Endothelial cell of umbilical vein (primary cell): ENCODE data around the gene FUBP3. TPM values are rescaled to one million over a fixed set of nuclear protein-coding genes. Genes with fewer than 3 reads are reported as not detected.

Experiments
- BruUV-seq: library from RNA; stranded (reverse); fragments of 400-500 nt; replicated peaks from 2 replicates; lab custom pipeline; 2021; lab: Mats Ljungman, UMichigan
- CTCF ChIA-PET: fragments of 300-600, 350-600 bp; sonication (Branson Sonifier 250); formaldehyde crosslinking; loops from one replicate; lab custom pipeline; 2021; ENCODE audit warnings: antibody characterized with exemption, inconsistent platforms; lab: Charles Lee
- POLR2A ChIA-PET: fragments of 300-600, 350-600 bp; sonication (Branson Sonifier 250); formaldehyde crosslinking; loops from one replicate; lab custom pipeline; 2021; ENCODE audit warnings: antibody characterized with exemption, inconsistent platforms; lab: Charles Lee
- DNase-seq: peaks from one replicate; pipeline ENCODE4 v3.0.0-alpha.2; 2011; ENCODE audit warnings: low read depth, low spot score
- FAIRE-seq: peaks from 2 replicates; lab custom pipeline; 2011; peaks lifted over from hg19 to GRCh38; lab: Jason Lieb, UNC
- H2AFZ ChIP-seq: 2 replicates; pipeline ENCODE4 v1.6.0; 2012; ENCODE audit warnings: low read depth, low read length, control low read depth, inconsistent platforms
- H3K27ac ChIP-seq: 2 replicates; pipeline ENCODE4 v1.5.1; 2011; ENCODE audit warnings: low read depth, mild to moderate bottlenecking, control low read depth, low read length, moderate library complexity; ENCODE audit not compliant: insufficient read depth
- H3K27me3 ChIP-seq, 2 experiments: 2 replicates each; pipeline versions ENCODE4 v1.6.0 to v1.6.1; 2011; ENCODE audit warnings: low read length in 2 of 2, mixed read lengths in 1 of 2; ENCODE audit not compliant: control insufficient read depth in 2 of 2, insufficient read depth in 2 of 2
- H3K36me3 ChIP-seq, 2 experiments: 2 replicates in 1 of 2; 3 replicates in 1 of 2; pipeline ENCODE4 v1.5.1; 2011; ENCODE audit warnings: low read length in 2 of 2, mild to moderate bottlenecking in 1 of 2, moderate library complexity in 1 of 2; ENCODE audit not compliant: control insufficient read depth in 2 of 2, insufficient read depth in 2 of 2; ENCODE audit errors: extremely low read depth in 1 of 2
- H3K4me1 ChIP-seq: 3 replicates; pipeline ENCODE4 v1.5.1; 2011; ENCODE audit warnings: mild to moderate bottlenecking, low read length; ENCODE audit not compliant: control insufficient read depth, insufficient read depth; ENCODE audit errors: extremely low read depth
- H3K4me2 ChIP-seq: 2 replicates; pipeline ENCODE4 v1.6.1; 2011; ENCODE audit warnings: low read length, control low read depth, mixed read lengths; ENCODE audit not compliant: insufficient read depth
- H3K4me3 ChIP-seq, 3 experiments: fragments of 200-600 bp in 1 of 3; sonication (generic), shearing (Covaris generic) in 1 of 3; replicated peaks in 1 of 3; 2 replicates each; pipeline ENCODE4 v1.5.1; 2011 to 2016; ENCODE audit warnings: control low read depth in 3 of 3, low read length in 3 of 3, mild to moderate bottlenecking in 2 of 3, inconsistent platforms in 1 of 3, low read depth in 1 of 3, moderate library complexity in 1 of 3; ENCODE audit not compliant: insufficient read depth in 1 of 3
- H3K79me2 ChIP-seq: 2 replicates; pipeline ENCODE4 v1.6.0; 2012; ENCODE audit warnings: low read length, inconsistent platforms; ENCODE audit not compliant: control insufficient read depth, insufficient read depth
- H3K9ac ChIP-seq: replicated peaks from 2 replicates; pipeline ENCODE3; 2011; ENCODE audit warnings: low read length, control low read depth; ENCODE audit not compliant: insufficient read depth; ENCODE audit errors: extremely low read depth
- H3K9me1 ChIP-seq: replicated peaks from 3 replicates; pipeline ENCODE4 v1.6.0; 2011; ENCODE audit warnings: mild to moderate bottlenecking, low read length; ENCODE audit not compliant: control insufficient read depth, insufficient read depth; ENCODE audit errors: extremely low read depth
- H3K9me3 ChIP-seq: replicated peaks from 2 replicates; pipeline ENCODE4 v1.5.1; 2012; ENCODE audit warnings: low read length, inconsistent platforms; ENCODE audit not compliant: control insufficient read depth, insufficient read depth
- H4K20me1 ChIP-seq: replicated peaks from 2 replicates; pipeline ENCODE3; 2011; ENCODE audit warnings: mild to moderate bottlenecking, low read length; ENCODE audit not compliant: control insufficient read depth, insufficient read depth; ENCODE audit errors: extremely low read depth
- CTCF ChIP-seq, 2 donors: IDR thresholded peaks; 1 replicate in 1 of 2; 2 replicates in 1 of 2; pipeline ENCODE4 v1.5.1; 2011; ENCODE audit warnings: low read length in 2 of 2, mild to moderate bottlenecking in 2 of 2, moderate library complexity in 2 of 2, control low read depth in 1 of 2, inconsistent platforms in 1 of 2, low read depth in 1 of 2; ENCODE audit not compliant: insufficient read depth in 1 of 2; ENCODE audit errors: extremely low read depth in 1 of 2
- EZH2 ChIP-seq: IDR thresholded peaks from 2 replicates; pipeline ENCODE4 v1.6.1; 2012; ENCODE audit warnings: borderline replicate concordance, low read depth, mild to moderate bottlenecking, moderate library complexity, low read length, inconsistent platforms; ENCODE audit not compliant: severe bottlenecking
- FOS ChIP-seq: IDR thresholded peaks from 2 replicates; pipeline ENCODE4 v1.6.1; 2011; ENCODE audit warnings: mild to moderate bottlenecking, low read length, moderate library complexity, borderline replicate concordance; ENCODE audit not compliant: insufficient read depth
- GATA2 ChIP-seq: IDR thresholded peaks from 2 replicates; pipeline ENCODE4 v1.7.0; 2011; ENCODE audit warnings: low read depth, mild to moderate bottlenecking, moderate library complexity, mixed read lengths, low read length; ENCODE audit not compliant: insufficient read length, insufficient read depth
- JUN ChIP-seq: IDR thresholded peaks from 2 replicates; pipeline ENCODE4 v1.6.1; 2011; ENCODE audit warnings: borderline replicate concordance, low read depth; ENCODE audit not compliant: insufficient read length, insufficient read depth
- MAX ChIP-seq: IDR thresholded peaks from 2 replicates; pipeline ENCODE4 v1.6.1; 2011; ENCODE audit not compliant: insufficient read depth, insufficient read length
- MYC ChIP-seq: IDR thresholded peaks from one replicate; pipeline ENCODE4 v1.6.1; 2011; ENCODE audit warnings: mild to moderate bottlenecking, low read depth, low read length
- POLR2A ChIP-seq: IDR thresholded peaks from 2 replicates; pipeline ENCODE4 v1.6.1; 2012; ENCODE audit warnings: low read depth, mild to moderate bottlenecking, control low read depth, low read length
- POLR2AphosphoS5 ChIP-seq: IDR thresholded peaks from 2 replicates; pipeline ENCODE4 v1.6.1; 2012; ENCODE audit warnings: low read depth, mild to moderate bottlenecking, control low read depth, low read length, moderate library complexity; ENCODE audit not compliant: insufficient read depth
- dilution Hi-C: fragments of 300-500 bp; cut with MboI; formaldehyde crosslinking; loops from one replicate; pipeline ENCODE4 v1.15.0; 2019; ENCODE audit warnings: low sequenced_read_pairs; ENCODE audit not compliant: extremely low pct_ligation_motif_present
- intact Hi-C: fragments of 100-400 bp; cut with micrococcal nuclease; formaldehyde crosslinking; loops from one replicate; pipeline ENCODE4 v1.10.0; 2022
- polyA plus RNA-seq, 4 experiments: library from polyadenylated mRNA; depleted of rRNA in 3 of 4; stranded (reverse) in 3 of 4; unstranded in 1 of 4; fragments of >200 nt; gene quantifications; 2 replicates each; pipeline versions ENCODE4 v1.2.1 to v1.2.3, GENCODE V29; 2011 to 2012; ENCODE audit warnings: missing spikeins in 1 of 4
- total RNA-seq: library from RNA; stranded (reverse); gene quantifications from 2 replicates; pipeline ENCODE4 v1.2.3, GENCODE V29; 2021

Gene FUBP3
- total and polyA plus RNA-seq, 2 donors (not counting 3 experiments of a cell fraction or from before 2014, with no cell fraction given): 19.4 to 50.9 TPM

- H3K9me1 ChIP-seq: no peaks in the 10 kb centered on the region
- H3K36me3 ChIP-seq: no peaks in the 10 kb centered on the region
- H4K20me1 ChIP-seq: no peaks in the 10 kb centered on the region
- H3K4me2 ChIP-seq: no peak overlapping the region
- ChIA-PET CTCF (interaction anchor here (1.2 to 2.2 kb wide), 3 partner anchors 13 to 32 kb away, joined by 3 to 7 read pairs (median 5); no protein-coding TSS in a partner anchor), POLR2A (no interaction called here)
- no peak overlapping the region for H2AFZ ChIP-seq
- H3K4me3 ChIP-seq: no peak overlapping the region
- no peak for DNase-seq
- H3K4me1 ChIP-seq: no peaks in the 10 kb centered on the region
- BruUV-seq: no TSS peak
- no peaks in the 10 kb centered on the region for H3K79me2 ChIP-seq
- H3K27ac ChIP-seq: no peak overlapping the region
- TF ChIP-seq MAX: no peak
- TF ChIP-seq GATA2: no peak
- TF ChIP-seq MYC: no peak
- TF ChIP-seq JUN: no peak
- no peak for TF ChIP-seq POLR2A
- no peak for TF ChIP-seq CTCF (IDR thresholded peaks at IDR 0.05; ENCODE audit: extremely low read depth in 1 of 2, insufficient read depth in 1 of 2, low read depth in 1 of 2, low read length in 2 of 2)
- no peak for TF ChIP-seq EZH2
- no peak for TF ChIP-seq POLR2AphosphoS5
- TF ChIP-seq FOS: no peak
- peaks cover 5 to 11% of the 10 kb centered on the region in 2 experiments for H3K27me3 ChIP-seq
- H3K9ac ChIP-seq: no peak overlapping the region
- no peaks in the 10 kb centered on the region for H3K9me3 ChIP-seq
- intact Hi-C loops: no loop called here
- FAIRE-seq: no peak
- dilution Hi-C loops: no loop called here
These were observed 72.4 kb downstream of the FUBP3 start for GRCh38 chr9:130651752-130652151.
